Loucy (cell line): ENCODE results near the gene PCSK2.

Experiments used
- H2AFZ ChIP-seq: fragments of 200-600 bp; sonication (generic); 2 replicates; pipeline ENCODE4 v1.6.0; 2016; ENCODE audit warnings: antibody characterized with exemption, mild to moderate bottlenecking, low read length, moderate library complexity
- H3F3A ChIP-seq: fragments of 200-600 bp; 2 replicates; pipeline ENCODE4 v1.6.0; 2016; ENCODE audit warnings: antibody characterized with exemption, low read depth, mild to moderate bottlenecking
- H3K27me3 ChIP-seq: fragments of 200-600 bp; sonication (generic); 2 replicates; pipeline ENCODE4 v1.6.1; 2014; ENCODE audit warnings: low read length, mild to moderate bottlenecking; ENCODE audit not compliant: insufficient read depth, poor library complexity, severe bottlenecking
- H3K36me3 ChIP-seq: fragments of 200-600 bp; sonication (generic); 2 replicates; pipeline ENCODE4 v1.6.1; 2016; ENCODE audit warnings: low read length; ENCODE audit not compliant: insufficient read depth
- H3K4me1 ChIP-seq: fragments of 200-600 bp; sonication (generic); 2 replicates; pipeline ENCODE4 v1.5.1; 2014; ENCODE audit warnings: low read length, mild to moderate bottlenecking; ENCODE audit not compliant: insufficient read depth, poor library complexity, severe bottlenecking
- H3K4me2 ChIP-seq: fragments of 200-600 bp; sonication (generic); 2 replicates; pipeline ENCODE4 v1.6.0; 2014; ENCODE audit warnings: antibody characterized with exemption, low read length, low read depth, mild to moderate bottlenecking; ENCODE audit not compliant: poor library complexity, severe bottlenecking
- H3K4me3 ChIP-seq: fragments of 200-600 bp; sonication (generic); 2 replicates; pipeline ENCODE4 v1.5.1; 2014; ENCODE audit warnings: low read length, mild to moderate bottlenecking, mixed read lengths; ENCODE audit not compliant: poor library complexity, severe bottlenecking
- H3K79me2 ChIP-seq: fragments of 200-600 bp; sonication (generic); 2 replicates; pipeline ENCODE4 v1.6.1; 2014; ENCODE audit warnings: low read length; ENCODE audit not compliant: insufficient read depth
- H3K9ac ChIP-seq: fragments of 200-600 bp; sonication (generic); 2 replicates; pipeline ENCODE4 v1.6.0; 2014; ENCODE audit warnings: mild to moderate bottlenecking, low read depth, low read length, moderate library complexity; ENCODE audit not compliant: poor library complexity, severe bottlenecking
- H3K9me2 ChIP-seq: fragments of 200-600 bp; sonication (generic); replicated peaks from 2 replicates; pipeline ENCODE4 v1.6.1; 2016; ENCODE audit warnings: low read depth, low read length, mixed read lengths
- H3K9me3 ChIP-seq: fragments of 200-600 bp; sonication (generic); 2 replicates; pipeline ENCODE4 v1.6.1; 2014; ENCODE audit warnings: mild to moderate bottlenecking, antibody characterized with exemption, low read length, low read depth; ENCODE audit not compliant: insufficient read depth
- H4K20me1 ChIP-seq: fragments of 200-600 bp; sonication (generic); 2 replicates; pipeline ENCODE4 v1.6.0; 2014; ENCODE audit warnings: antibody characterized with exemption, low read length, mild to moderate bottlenecking; ENCODE audit not compliant: insufficient read depth, poor library complexity, severe bottlenecking
- CTCF ChIP-seq: fragments of 200-600 bp; sonication (generic); conservative IDR thresholded peaks from 2 replicates; pipeline ENCODE4 v1.5.1; 2014; ENCODE audit warnings: mild to moderate bottlenecking, antibody characterized with exemption, low read length
- EZH2phosphoT487 ChIP-seq: fragments of 200-600 bp; IDR thresholded peaks from 2 replicates; pipeline ENCODE4 v1.6.1; 2018; ENCODE audit warnings: antibody characterized with exemption, mild to moderate bottlenecking, moderate library complexity, borderline replicate concordance

PCSK2 gene

GRCh38 chr20:17431621-17432364 lies 205.0 kb downstream of the PCSK2 start:
- no peaks in the 10 kb centered on the region for H4K20me1 ChIP-seq
- H2AFZ ChIP-seq: peak overlapping the region; percentile 29; the same call in 1 of the 2 replicates
- no peak overlapping the region for H3K9ac ChIP-seq
- TF ChIP-seq EZH2phosphoT487: no peak
- TF ChIP-seq CTCF: peak; percentile 97
- H3K79me2 ChIP-seq: no peaks in the 10 kb centered on the region
- H3K4me1 ChIP-seq: no peaks in the 10 kb centered on the region
- H3K9me3 ChIP-seq: no peaks in the 10 kb centered on the region
- H3K4me2 ChIP-seq: no peak overlapping the region
- H3K4me3 ChIP-seq: no peak overlapping the region
- H3K9me2 ChIP-seq: no peaks in the 10 kb centered on the region
- no peaks in the 10 kb centered on the region for H3F3A ChIP-seq
- H3K36me3 ChIP-seq: no peaks in the 10 kb centered on the region
- H3K27me3 ChIP-seq: no peaks in the 10 kb centered on the region

GRCh38 chr20:17436664-17437063 lies 209.8 kb downstream of the PCSK2 start:
- Histone ChIP-seq H3K4me1 (no peaks in the 10 kb centered on the region), H3K9me2 (no peaks in the 10 kb centered on the region), H3K4me2 (no peak overlapping the region), H3K79me2 (no peaks in the 10 kb centered on the region), H3K36me3 (no peaks in the 10 kb centered on the region), H2AFZ (no peak overlapping the region), H3F3A (no peaks in the 10 kb centered on the region), H3K9ac (no peak overlapping the region), H4K20me1 (no peaks in the 10 kb centered on the region), H3K27me3 (no peaks in the 10 kb centered on the region), H3K9me3 (no peaks in the 10 kb centered on the region), H3K4me3 (no peak overlapping the region)
- no peak for TF ChIP-seq EZH2phosphoT487
- TF ChIP-seq CTCF: no peak

- TF ChIP-seq CTCF: no peak
- no peak for TF ChIP-seq EZH2phosphoT487
- no peaks in the 10 kb centered on the region for H3K27me3 ChIP-seq
These were observed 210.4 kb downstream of the PCSK2 start for GRCh38 chr20:17437251-17437650.

More at GRCh38 chr20:17437251-17437650, 210.4 kb downstream of the PCSK2 start:
- Histone ChIP-seq H3K4me2 (no peak overlapping the region), H3K4me1 (no peaks in the 10 kb centered on the region), H3K79me2 (no peaks in the 10 kb centered on the region), H3K36me3 (no peaks in the 10 kb centered on the region), H4K20me1 (no peaks in the 10 kb centered on the region), H3K9me2 (no peaks in the 10 kb centered on the region), H3K9me3 (no peaks in the 10 kb centered on the region), H3F3A (no peaks in the 10 kb centered on the region), H2AFZ (no peak overlapping the region), H3K9ac (no peak overlapping the region), H3K4me3 (no peak overlapping the region)
